Measurements from ENCODE around the gene KCNH8. TPM values are rescaled to one million over a fixed set of nuclear protein-coding genes. Genes with fewer than 3 reads are reported as not detected.

KCNH8 gene
- total RNA-seq, 1 donor from 2014 or later: 2.3 TPM

DNA sequence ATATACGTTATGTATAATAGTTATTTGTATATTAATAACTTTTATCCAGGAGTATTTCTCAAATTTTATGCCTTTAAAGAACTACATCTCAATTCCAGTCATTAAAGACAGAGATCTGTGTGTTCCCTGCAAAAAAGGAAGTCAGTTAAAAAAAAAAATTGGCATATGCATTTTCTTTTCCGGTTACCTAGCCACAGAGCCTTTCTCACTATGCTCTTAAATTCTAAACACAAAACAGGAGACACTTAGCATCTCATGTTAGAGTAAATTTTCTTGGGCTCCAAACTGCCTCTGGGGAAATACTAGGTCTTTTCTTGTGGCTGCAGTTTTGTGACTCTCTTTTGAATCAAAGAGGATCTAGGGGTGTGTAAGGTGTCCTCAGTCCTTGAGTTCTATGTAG is 105.9 kb downstream of the KCNH8 start:
- Mint-ChIP-seq H3K4me1 (no peaks in the 10 kb centered on the region), H3K9me3 (no peaks in the 10 kb centered on the region), H3K27me3 (ENCODE audit: insufficient read depth, low read depth) (peaks cover 3% of the 10 kb centered on the region), H3K27ac (no peak overlapping the region), H3K4me3 (no peak overlapping the region), H3K36me3 (no peaks in the 10 kb centered on the region)
- Histone ChIP-seq H3F3A (ENCODE audit: low read depth) (no peaks in the 10 kb centered on the region), H3K27me3 (no peaks in the 10 kb centered on the region), H3K36me3 (no peaks in the 10 kb centered on the region), H4K20me1 (ENCODE audit: low read depth) (no peaks in the 10 kb centered on the region), H3K9me3 (ENCODE audit: low read depth) (no peaks in the 10 kb centered on the region), H3K27ac (no peak overlapping the region), H3K4me2 (no peak overlapping the region), H3K4me3 (no peak overlapping the region), H3K79me2 (ENCODE audit: low read depth) (no peaks in the 10 kb centered on the region), H3K9ac (no peak overlapping the region), H3K4me1 (peaks cover 9% of the 10 kb centered on the region), H2AFZ (replicated peaks) (no peak overlapping the region)
- DNase-seq (ENCODE audit: low spot score): no peak
- TF ChIP-seq EZH2phosphoT487 (IDR thresholded peaks at IDR 0.05) (no peak), EZH2 (IDR thresholded peaks at IDR 0.05) (no peak)

DNA sequence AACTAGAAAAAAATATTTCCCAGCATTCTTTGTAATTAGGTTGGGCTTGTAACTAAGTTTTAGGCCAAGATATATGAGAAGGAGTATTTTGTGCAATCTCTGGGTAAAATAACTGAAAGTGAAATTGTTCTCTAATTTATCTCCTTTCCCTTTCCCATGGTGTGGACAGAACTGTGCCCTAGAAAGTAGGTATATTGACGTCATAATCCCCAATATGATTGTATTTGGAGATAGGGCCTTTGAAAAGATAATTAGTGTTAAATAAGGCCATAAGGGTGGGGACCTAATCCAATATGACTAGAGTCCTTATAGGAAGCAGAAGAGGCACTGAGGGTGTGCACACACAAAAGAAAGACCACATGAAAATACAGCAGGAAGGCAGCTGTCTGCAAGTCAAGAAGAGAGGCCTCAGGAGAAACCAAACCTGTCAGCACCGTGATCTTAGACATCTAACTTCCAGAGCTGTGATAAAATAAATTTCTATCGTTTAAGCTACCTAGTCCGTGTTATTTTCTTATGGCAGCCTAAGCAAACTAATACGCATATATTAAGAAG is 106.6 kb downstream of the KCNH8 start:
- no peaks in the 10 kb centered on the region for H3K27me3 ChIP-seq
- DNase-seq (ENCODE audit: low spot score): no peak
- no peak overlapping the region for H3K27ac ChIP-seq
- Mint-ChIP-seq H3K27me3 (ENCODE audit: insufficient read depth, low read depth) (peaks cover 3% of the 10 kb centered on the region), H3K27ac (no peak overlapping the region), H3K4me1 (no peaks in the 10 kb centered on the region), H3K36me3 (no peaks in the 10 kb centered on the region), H3K4me3 (no peak overlapping the region), H3K9me3 (no peaks in the 10 kb centered on the region)
- H3K4me3 ChIP-seq: no peak overlapping the region
- H3F3A ChIP-seq (ENCODE audit: low read depth): no peaks in the 10 kb centered on the region
- no peak overlapping the region for H2AFZ ChIP-seq (replicated peaks)
- H3K9ac ChIP-seq: no peak overlapping the region
- no peaks in the 10 kb centered on the region for H3K79me2 ChIP-seq (ENCODE audit: low read depth)
- peaks cover 5% of the 10 kb centered on the region for H3K4me1 ChIP-seq
- H3K36me3 ChIP-seq: no peaks in the 10 kb centered on the region
- no peak overlapping the region for H3K4me2 ChIP-seq
- TF ChIP-seq EZH2 (IDR thresholded peaks at IDR 0.05) (no peak), EZH2phosphoT487 (IDR thresholded peaks at IDR 0.05) (no peak)
- TF ChIP-seq, protein P1, sequence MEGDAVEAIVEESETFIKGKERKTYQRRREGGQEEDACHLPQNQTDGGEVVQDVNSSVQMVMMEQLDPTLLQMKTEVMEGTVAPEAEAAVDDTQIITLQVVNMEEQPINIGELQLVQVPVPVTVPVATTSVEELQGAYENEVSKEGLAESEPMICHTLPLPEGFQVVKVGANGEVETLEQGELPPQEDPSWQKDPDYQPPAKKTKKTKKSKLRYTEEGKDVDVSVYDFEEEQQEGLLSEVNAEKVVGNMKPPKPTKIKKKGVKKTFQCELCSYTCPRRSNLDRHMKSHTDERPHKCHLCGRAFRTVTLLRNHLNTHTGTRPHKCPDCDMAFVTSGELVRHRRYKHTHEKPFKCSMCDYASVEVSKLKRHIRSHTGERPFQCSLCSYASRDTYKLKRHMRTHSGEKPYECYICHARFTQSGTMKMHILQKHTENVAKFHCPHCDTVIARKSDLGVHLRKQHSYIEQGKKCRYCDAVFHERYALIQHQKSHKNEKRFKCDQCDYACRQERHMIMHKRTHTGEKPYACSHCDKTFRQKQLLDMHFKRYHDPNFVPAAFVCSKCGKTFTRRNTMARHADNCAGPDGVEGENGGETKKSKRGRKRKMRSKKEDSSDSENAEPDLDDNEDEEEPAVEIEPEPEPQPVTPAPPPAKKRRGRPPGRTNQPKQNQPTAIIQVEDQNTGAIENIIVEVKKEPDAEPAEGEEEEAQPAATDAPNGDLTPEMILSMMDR (IDR thresholded peaks at IDR 0.05): no peak
- H3K9me3 ChIP-seq (ENCODE audit: low read depth): no peaks in the 10 kb centered on the region
- H4K20me1 ChIP-seq (ENCODE audit: low read depth): no peaks in the 10 kb centered on the region

DNA sequence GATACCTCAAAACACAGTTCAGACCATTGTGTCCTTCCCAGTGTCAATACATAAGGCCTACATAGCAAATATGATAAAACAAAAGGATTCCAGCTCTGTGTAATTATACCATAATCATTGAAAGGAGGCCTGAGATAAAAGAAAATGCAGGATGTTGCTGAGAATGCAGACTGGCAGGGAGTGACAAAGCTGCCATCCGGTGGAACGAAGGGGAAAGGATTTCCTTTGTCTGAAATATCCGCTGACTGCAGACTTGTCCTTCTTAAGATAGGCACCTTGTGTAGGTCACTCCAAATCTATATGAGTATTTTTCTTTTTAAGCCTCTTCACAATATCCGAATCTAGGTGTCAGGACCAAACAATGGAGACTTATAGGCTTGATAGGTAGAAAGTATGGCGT is 108.0 kb downstream of the KCNH8 start:
- TF ChIP-seq, protein P1 (IDR thresholded peaks at IDR 0.05): peak; percentile 39
- TF ChIP-seq EZH2 (IDR thresholded peaks at IDR 0.05): no peak
- H2AFZ ChIP-seq (replicated peaks): no peak overlapping the region
- no peaks in the 10 kb centered on the region for H3K4me1 ChIP-seq
- H3K27ac Mint-ChIP-seq: no peak overlapping the region
- no peaks in the 10 kb centered on the region for H3K9me3 Mint-ChIP-seq
- H3F3A ChIP-seq (ENCODE audit: low read depth): no peaks in the 10 kb centered on the region
- H3K36me3 ChIP-seq: no peaks in the 10 kb centered on the region
- H3K9ac ChIP-seq: no peak overlapping the region
- DNase-seq (ENCODE audit: low spot score): peak; percentile 41
- no peaks in the 10 kb centered on the region for H3K4me1 Mint-ChIP-seq
- H3K4me2 ChIP-seq: no peak overlapping the region
- H3K4me3 Mint-ChIP-seq: no peak overlapping the region
- no peaks in the 10 kb centered on the region for H3K36me3 Mint-ChIP-seq
- no peaks in the 10 kb centered on the region for H3K9me3 ChIP-seq (ENCODE audit: low read depth)
- H3K27ac ChIP-seq: no peak overlapping the region
- H3K4me3 ChIP-seq: no peak overlapping the region
- H3K27me3 ChIP-seq: no peaks in the 10 kb centered on the region
- H3K27me3 Mint-ChIP-seq (ENCODE audit: insufficient read depth, low read depth): no peaks in the 10 kb centered on the region
- H3K79me2 ChIP-seq (ENCODE audit: low read depth): no peaks in the 10 kb centered on the region
- H4K20me1 ChIP-seq (ENCODE audit: low read depth): no peaks in the 10 kb centered on the region

- H3K27ac ChIP-seq: no peak overlapping the region
- TF ChIP-seq, protein P1 (IDR thresholded peaks at IDR 0.05): no peak
- TF ChIP-seq EZH2 (IDR thresholded peaks at IDR 0.05): no peak
- TF ChIP-seq EZH2phosphoT487 (IDR thresholded peaks at IDR 0.05): no peak
- Mint-ChIP-seq H3K27ac (no peak overlapping the region), H3K36me3 (no peaks in the 10 kb centered on the region), H3K4me3 (no peak overlapping the region), H3K9me3 (no peaks in the 10 kb centered on the region), H3K27me3 (ENCODE audit: insufficient read depth, low read depth) (no peaks in the 10 kb centered on the region), H3K4me1 (peaks cover 7% of the 10 kb centered on the region)
- H3F3A ChIP-seq (ENCODE audit: low read depth): no peaks in the 10 kb centered on the region
- H3K79me2 ChIP-seq (ENCODE audit: low read depth): no peaks in the 10 kb centered on the region
- no peak overlapping the region for H3K4me3 ChIP-seq
- H3K9ac ChIP-seq: no peak overlapping the region
- H3K36me3 ChIP-seq: no peaks in the 10 kb centered on the region
- H3K4me2 ChIP-seq: no peak overlapping the region
- H3K4me1 ChIP-seq: peaks cover 10% of the 10 kb centered on the region
- H4K20me1 ChIP-seq (ENCODE audit: low read depth): no peaks in the 10 kb centered on the region
- H3K27me3 ChIP-seq: no peaks in the 10 kb centered on the region
- no peak overlapping the region for H2AFZ ChIP-seq (replicated peaks)
- DNase-seq (ENCODE audit: low spot score): no peak
- H3K9me3 ChIP-seq (ENCODE audit: low read depth): no peaks in the 10 kb centered on the region
Observed at GRCh38 chr3:19263606-19264005, 115.3 kb downstream of the KCNH8 start.
